ENCODE results near the gene CST3. TPM values are rescaled to one million over a fixed set of nuclear protein-coding genes. Genes with fewer than 3 reads are reported as not detected.

The CST3 gene
- total and polyA plus RNA-seq, 2 donors (not counting 1 experiment from before 2014, with no cell fraction given): 1.2 to 16.9 TPM

- H3K27ac ChIP-seq (ENCODE audit: low read length in 2 of 2): no peak overlapping the region
- no peaks in the 10 kb centered on the region for H3K9me3 ChIP-seq (ENCODE audit: control extremely low read depth in 1 of 3, control insufficient read depth in 2 of 3, insufficient read depth in 1 of 3, low read length in 2 of 3)
- no peak overlapping the region for H3K4me3 Mint-ChIP-seq
- H3K9ac ChIP-seq (ENCODE audit: low read length): no peak overlapping the region
- H3K9me3 Mint-ChIP-seq (ENCODE audit: insufficient read depth): no peaks in the 10 kb centered on the region
- H3K36me3 ChIP-seq (replicated peaks in 1 of 2; ENCODE audit: control extremely low read depth in 1 of 2, control insufficient read depth in 1 of 2, extremely low read depth in 1 of 2, insufficient read depth in 2 of 2, low read length in 1 of 2): no peaks in the 10 kb centered on the region
- no peak for DNase-seq
- peaks cover 6% of the 10 kb centered on the region for H3K4me1 Mint-ChIP-seq
- H3K4me3 ChIP-seq (ENCODE audit: control extremely low read depth in 1 of 5, extremely low read depth in 1 of 5, insufficient read depth in 1 of 5, low read depth in 2 of 5, low read length in 4 of 5): no peak overlapping the region
- no peaks in the 10 kb centered on the region for H3K27me3 ChIP-seq (replicated peaks in 1 of 4; ENCODE audit: control extremely low read depth in 1 of 4, control insufficient read depth in 3 of 4, insufficient read depth in 4 of 4, low read length in 3 of 4)
- no peaks in the 10 kb centered on the region for H3K79me2 ChIP-seq (ENCODE audit: control insufficient read depth, insufficient read depth, low read length)
- POLR2A ChIA-PET: no interaction called here
- H2AFZ ChIP-seq (ENCODE audit: insufficient read depth, low read depth, low read length, poor library complexity, severe bottlenecking): no peak overlapping the region
- H3K27me3 Mint-ChIP-seq: peaks cover 10% of the 10 kb centered on the region
- no peak overlapping the region for H3K27ac Mint-ChIP-seq
- H3K4me1 ChIP-seq (ENCODE audit: control insufficient read depth in 2 of 2, insufficient read depth in 2 of 2, low read length in 2 of 2): peaks cover 5 to 11% of the 10 kb centered on the region in 2 donors
- CTCF ChIA-PET: no interaction called here
- no peak for ATAC-seq (ENCODE audit: low read depth)
- no peak overlapping the region for H3K4me2 ChIP-seq (replicated peaks; ENCODE audit: low read depth, low read length, poor library complexity, severe bottlenecking)
- intact Hi-C loops (cut with micrococcal nuclease): no loop called here
- no CpG with 5 or more reads among the region's 2 CpGs for WGBS (ENCODE audit: insufficient coverage)
- TF ChIP-seq CTCF (IDR thresholded peaks at IDR 0.05): no peak
- TF ChIP-seq EZH2 (IDR thresholded peaks at IDR 0.05; ENCODE audit: borderline replicate concordance, insufficient read depth, low read depth, low read length, poor library complexity, severe bottlenecking): no peak
- no peaks in the 10 kb centered on the region for H4K20me1 ChIP-seq (ENCODE audit: control insufficient read depth, insufficient read depth, low read length, poor library complexity, severe bottlenecking)
These were observed 20.6 kb upstream of the CST3 start for GRCh38 chr20:23658336-23658735.

GRCh38 chr20:23657202-23657601, 19.4 kb upstream of the CST3 start:
- TF ChIP-seq EZH2 (IDR thresholded peaks at IDR 0.05; ENCODE audit: borderline replicate concordance, insufficient read depth, low read depth, low read length, poor library complexity, severe bottlenecking) (no peak), CTCF (IDR thresholded peaks at IDR 0.05) (no peak)
- ATAC-seq (ENCODE audit: low read depth): no peak

More at GRCh38 chr20:23657202-23657601, 19.4 kb upstream of the CST3 start:
- Mint-ChIP-seq H3K9me3 (ENCODE audit: insufficient read depth) (no peaks in the 10 kb centered on the region), H3K4me1 (peaks cover 6% of the 10 kb centered on the region), H3K4me3 (no peak overlapping the region), H3K27ac (no peak overlapping the region), H3K27me3 (peaks cover 17% of the 10 kb centered on the region)
- DNase-seq: no peak
- ChIA-PET POLR2A (no interaction called here), CTCF (no interaction called here)
- Histone ChIP-seq H3K4me3 (ENCODE audit: control extremely low read depth in 1 of 5, extremely low read depth in 1 of 5, insufficient read depth in 1 of 5, low read depth in 2 of 5, low read length in 4 of 5) (no peak overlapping the region), H3K27me3 (replicated peaks in 1 of 4; ENCODE audit: control extremely low read depth in 1 of 4, control insufficient read depth in 3 of 4, insufficient read depth in 4 of 4, low read length in 3 of 4) (no peaks in the 10 kb centered on the region), H3K79me2 (ENCODE audit: control insufficient read depth, insufficient read depth, low read length) (no peaks in the 10 kb centered on the region), H4K20me1 (ENCODE audit: control insufficient read depth, insufficient read depth, low read length, poor library complexity, severe bottlenecking) (no peaks in the 10 kb centered on the region), H2AFZ (ENCODE audit: insufficient read depth, low read depth, low read length, poor library complexity, severe bottlenecking) (no peak overlapping the region), H3K4me2 (replicated peaks; ENCODE audit: low read depth, low read length, poor library complexity, severe bottlenecking) (no peak overlapping the region), H3K9ac (ENCODE audit: low read length) (no peak overlapping the region), H3K4me1 (ENCODE audit: control insufficient read depth in 2 of 2, insufficient read depth in 2 of 2, low read length in 2 of 2) (peaks cover 5 to 11% of the 10 kb centered on the region in 2 donors), H3K36me3 (replicated peaks in 1 of 2; ENCODE audit: control extremely low read depth in 1 of 2, control insufficient read depth in 1 of 2, extremely low read depth in 1 of 2, insufficient read depth in 2 of 2, low read length in 1 of 2) (no peaks in the 10 kb centered on the region), H3K27ac (ENCODE audit: low read length in 2 of 2) (no peak overlapping the region), H3K9me3 (ENCODE audit: control extremely low read depth in 1 of 3, control insufficient read depth in 2 of 3, insufficient read depth in 1 of 3, low read length in 2 of 3) (no peaks in the 10 kb centered on the region)
- WGBS (ENCODE audit: insufficient coverage): 68% methylated on average over 4 of the region's 8 CpGs
- intact Hi-C loops (cut with micrococcal nuclease): no loop called here

Data from B cell (primary cell).